Measurements from ENCODE around the gene MYO5B.
A peak's percentile ranks its signal among the peaks of the same experiment; 100 is the strongest.

Gene MYO5B

GRCh38 chr18:50061876-50062517 lies 132.9 kb downstream of the MYO5B start:
- DNase-seq, result no peak

DNA sequence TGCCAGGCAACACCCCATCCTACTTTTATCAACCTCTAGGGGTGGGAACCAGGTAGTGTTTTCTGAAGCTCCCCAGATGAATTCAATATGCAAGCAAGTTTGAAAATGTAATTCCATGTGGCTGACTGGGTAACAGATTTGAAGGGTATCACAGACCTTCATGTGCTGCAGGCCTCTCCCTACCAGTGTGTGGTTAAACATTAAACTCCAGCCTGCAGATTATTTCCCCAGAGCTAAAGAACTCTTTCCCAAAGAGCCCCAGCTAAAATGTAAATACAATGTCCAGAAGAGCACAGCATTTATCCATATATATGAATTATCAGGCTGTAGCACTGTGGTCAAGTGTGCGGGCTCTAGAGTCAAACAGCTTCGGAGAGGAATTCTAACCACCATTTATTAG lies 134.1 kb downstream of the MYO5B start:
- no peak for DNase-seq

GRCh38 chr18:50058731-50059130 lies 136.2 kb downstream of the MYO5B start:
- DNase-seq, result no peak

- DNase-seq, result no peak
These were observed 137.9 kb downstream of the MYO5B start for GRCh38 chr18:50057009-50057408.

DNA sequence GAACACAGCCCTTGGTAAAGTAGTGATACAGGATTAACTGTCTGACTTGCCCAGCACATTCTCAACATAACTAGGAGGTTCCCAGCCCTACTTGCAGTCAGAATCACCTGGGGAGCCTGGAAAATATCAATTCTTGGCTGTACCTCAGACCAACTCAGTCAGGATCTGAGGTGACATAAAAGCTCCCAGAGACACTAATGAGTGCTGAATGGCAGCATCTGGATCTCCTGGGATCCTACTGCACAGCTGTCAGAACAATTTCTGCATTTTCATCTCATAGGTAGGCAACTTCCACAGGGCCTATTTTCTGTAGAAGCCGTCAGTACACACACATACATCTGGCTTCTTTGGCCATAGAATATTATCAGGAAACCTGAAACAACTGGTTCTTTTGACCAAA lies 138.8 kb downstream of the MYO5B start:
- DNase-seq, result no peak

- DNase-seq, result no peak
These were observed 139.5 kb downstream of the MYO5B start for GRCh38 chr18:50055488-50055887.

GRCh38 chr18:50053111-50053510 lies 141.8 kb downstream of the MYO5B start:
- no peak for DNase-seq

DNA sequence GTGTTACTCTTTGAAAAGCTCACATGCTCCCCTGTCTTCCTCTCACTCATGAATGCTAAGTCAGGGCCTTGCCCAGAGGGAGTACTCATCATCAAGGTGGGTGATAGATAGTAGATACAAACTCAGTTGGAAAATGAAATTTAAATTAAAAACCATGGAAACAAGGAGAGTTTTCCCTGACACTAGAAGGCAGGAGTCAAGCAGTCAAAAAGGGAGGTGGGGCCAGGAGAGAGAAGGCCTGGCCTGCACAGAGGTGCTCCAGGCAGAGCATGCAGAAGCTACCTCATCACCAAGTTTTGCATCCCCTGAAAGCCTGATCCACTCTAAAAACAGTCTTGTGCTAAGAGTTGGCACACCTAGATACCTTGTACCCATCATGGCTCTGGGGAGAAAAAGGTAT lies 143.7 kb downstream of the MYO5B start:
- DNase-seq, result peak; percentile 29

- no peak for DNase-seq
These were observed 149.8 kb downstream of the MYO5B start for GRCh38 chr18:50045126-50045525.

- peak; percentile 40 for DNase-seq
These were observed 150.5 kb downstream of the MYO5B start for GRCh38 chr18:50044402-50044801.

GRCh38 chr18:50042611-50043010 lies 152.3 kb downstream of the MYO5B start:
- peak; percentile 27 for DNase-seq

DNA sequence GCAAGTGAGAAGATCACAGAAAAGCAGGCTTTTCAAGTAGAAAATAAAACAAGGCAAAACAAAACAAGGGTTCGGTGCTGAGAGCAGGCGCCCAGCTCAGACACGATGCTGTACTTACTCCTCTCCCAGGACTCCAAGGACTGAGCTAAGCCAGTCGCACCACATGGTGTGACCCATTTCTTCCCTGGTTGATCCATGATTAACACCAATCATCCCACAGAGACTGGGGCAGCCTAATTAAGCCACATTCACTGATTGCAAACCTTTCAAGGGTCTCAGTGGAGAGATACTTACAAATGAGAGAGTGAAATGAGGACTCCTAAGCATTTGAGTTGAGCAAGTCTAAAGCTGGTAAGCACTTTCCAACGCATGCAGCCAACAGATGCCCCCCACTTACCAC lies 155.2 kb downstream of the MYO5B start:
- DNase-seq, result peak; percentile 31

DNA sequence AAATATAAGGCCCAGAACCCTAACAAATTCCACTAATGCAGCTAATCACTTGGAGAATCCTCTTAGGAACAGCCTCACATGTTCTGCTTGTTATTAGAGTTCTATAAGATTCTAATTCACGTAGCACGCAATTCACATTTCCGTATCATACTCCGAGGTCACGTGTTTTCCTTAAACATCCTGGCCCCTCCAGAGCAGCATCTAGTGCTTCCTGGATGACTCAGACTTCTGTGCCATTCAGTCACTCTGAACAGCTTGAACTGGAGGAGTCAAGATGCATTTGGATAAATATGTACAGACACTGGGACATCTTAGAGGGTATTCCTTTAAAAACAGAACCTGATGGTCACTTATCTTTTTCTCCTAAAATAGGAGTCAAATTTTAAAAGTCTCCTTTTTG lies 156.5 kb downstream of the MYO5B start:
- no peak for DNase-seq

DNA sequence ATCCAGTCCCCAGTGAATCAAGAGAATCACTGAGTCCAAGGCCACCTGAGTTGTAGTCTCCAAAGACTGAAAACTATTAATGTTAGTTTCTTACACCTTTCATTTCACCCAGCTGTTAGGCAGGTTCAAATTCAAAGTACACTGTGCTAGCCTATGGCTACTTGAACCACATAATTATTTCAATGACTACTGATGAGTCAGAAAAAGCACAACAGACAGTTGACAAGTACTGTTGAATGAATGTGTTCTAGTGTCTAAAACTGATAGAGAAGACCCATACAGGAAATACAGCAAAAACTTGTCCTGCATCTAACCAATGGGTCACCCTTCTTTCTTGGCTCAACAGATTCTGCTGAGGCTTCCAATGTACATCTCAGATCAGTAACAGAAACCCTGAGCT lies 160.9 kb downstream of the MYO5B start:
- DNase-seq, result no peak

DNA sequence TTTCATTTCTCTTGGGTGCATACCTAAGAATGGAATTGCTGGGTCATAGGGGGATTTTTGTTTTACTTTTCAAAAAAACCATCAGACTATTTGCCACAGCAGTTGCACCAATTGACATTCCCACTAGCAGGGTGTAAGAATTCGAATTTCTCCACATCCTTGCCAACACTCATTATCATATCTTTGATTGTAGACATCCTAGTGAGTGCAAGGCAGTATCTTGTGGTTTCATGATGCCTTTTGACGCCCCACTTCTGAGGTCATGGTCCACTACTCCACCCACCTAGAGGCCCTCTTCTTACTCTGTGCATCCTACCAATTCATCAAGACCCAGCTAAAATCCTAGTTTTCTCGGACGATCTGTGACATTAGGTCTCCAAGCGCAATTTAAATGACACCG lies 161.9 kb downstream of the MYO5B start:
- no peak for DNase-seq

- no peak for DNase-seq
These were observed 164.8 kb downstream of the MYO5B start for GRCh38 chr18:50030146-50030545.

DNA sequence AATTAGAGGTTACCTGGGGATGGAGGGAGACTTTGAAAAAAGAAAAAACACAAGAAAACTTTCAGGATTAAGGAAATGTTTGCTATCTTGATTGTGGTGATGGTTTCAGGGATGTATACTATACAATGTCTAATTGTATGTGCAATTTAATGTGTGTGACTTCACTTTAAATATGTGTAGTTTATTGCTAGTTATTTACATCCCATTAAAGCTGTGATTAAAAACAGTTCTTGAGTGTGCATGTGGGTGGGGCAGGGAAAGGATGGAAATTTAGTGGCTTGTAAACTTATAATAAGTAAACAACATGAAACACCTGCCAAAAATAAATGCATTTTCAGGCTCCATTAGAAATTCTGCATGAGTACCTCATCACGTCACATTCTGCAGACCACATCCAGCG lies 167.0 kb downstream of the MYO5B start:
- no peak for DNase-seq

GRCh38 chr18:50024466-50024865 lies 170.5 kb downstream of the MYO5B start:
- DNase-seq, result no peak

DNA sequence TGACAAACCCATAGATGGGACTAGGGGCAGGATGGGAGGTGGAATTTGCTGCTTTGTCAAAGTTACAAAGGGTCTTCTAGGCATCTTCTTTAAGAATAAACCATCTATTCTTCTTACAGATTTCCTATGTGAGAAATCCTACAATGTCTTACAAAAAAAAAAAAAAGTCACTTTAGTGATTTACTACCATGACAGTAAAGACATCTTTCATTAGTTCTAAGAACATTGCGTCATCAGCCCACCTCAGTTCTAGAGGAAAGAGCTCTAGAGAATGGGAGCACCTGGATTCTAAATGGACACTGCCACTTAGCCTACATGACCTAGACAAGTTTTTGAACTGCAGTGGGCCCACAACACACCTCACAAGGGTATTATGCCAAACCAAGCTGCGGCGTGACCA lies 172.0 kb downstream of the MYO5B start:
- no peak for DNase-seq

- no peak for DNase-seq
These were observed 180.3 kb downstream of the MYO5B start for GRCh38 chr18:50014606-50015005.

- no peak for DNase-seq
These were observed 181.4 kb downstream of the MYO5B start for GRCh38 chr18:50013363-50014138.

DNA sequence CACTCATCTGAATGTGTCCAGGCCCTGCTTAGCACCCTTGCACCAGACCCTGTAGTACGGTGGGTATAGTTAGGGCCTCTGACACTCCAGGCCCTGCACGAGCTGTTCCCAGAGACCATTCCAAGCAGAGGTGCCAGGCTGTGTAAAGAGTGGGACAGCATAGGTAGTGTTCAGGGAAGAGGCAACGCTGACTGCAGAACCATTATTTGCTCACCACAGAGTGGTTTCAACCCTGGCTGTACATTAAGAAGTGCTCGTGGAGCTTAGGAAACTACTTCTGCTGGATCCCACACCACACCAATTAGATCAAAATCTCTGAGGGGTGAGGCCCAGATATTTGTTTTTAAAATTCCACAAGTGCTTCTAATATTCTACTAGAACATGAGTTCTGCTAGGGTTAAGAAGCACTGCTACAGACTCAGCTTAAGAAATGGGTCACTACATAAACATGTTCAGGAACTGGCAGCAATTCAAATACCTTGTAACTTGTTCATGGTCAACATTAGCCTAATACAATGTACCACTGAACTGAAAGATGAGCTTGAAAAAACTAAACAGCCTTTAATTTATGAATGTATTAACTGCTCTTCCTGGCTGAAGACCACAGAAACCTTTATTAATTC lies 183.0 kb downstream of the MYO5B start:
- no peak for DNase-seq

DNA sequence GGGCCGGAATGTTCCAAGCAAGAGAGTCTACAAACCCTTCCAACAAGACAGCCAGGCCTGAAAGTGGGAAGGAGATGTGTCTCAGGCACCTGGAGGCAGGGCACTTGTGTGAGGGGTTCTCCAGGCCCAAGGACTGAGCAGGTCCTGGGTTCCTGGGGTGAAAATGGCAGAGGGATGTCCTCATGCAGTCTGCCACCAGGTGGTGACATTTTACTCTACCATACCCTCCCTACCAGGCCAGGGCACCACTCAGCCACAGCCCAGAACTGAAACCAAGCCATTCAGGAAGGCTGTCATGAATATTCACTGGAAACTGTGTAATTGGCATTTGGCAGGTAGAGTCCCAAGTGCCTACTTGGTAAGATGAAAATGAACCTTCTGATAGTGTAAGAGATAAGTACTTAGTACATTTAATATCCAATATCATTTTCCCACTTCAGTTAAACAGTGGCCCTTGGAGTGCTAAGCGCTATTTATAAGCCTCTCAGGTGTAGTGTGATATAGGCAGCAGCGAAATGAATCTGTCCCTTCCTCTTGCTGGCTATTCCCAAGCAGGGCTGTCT lies 185.1 kb downstream of the MYO5B start:
- peak; percentile 59 for DNase-seq

- DNase-seq, result peak; percentile 11
These were observed 186.6 kb downstream of the MYO5B start for GRCh38 chr18:50008306-50008705.

Data from NCI-H82 (cell line).